Endothelial cell of umbilical vein (primary cell): ENCODE results near the gene CCPG1. TPM values are rescaled to one million over a fixed set of nuclear protein-coding genes. Genes with fewer than 3 reads are reported as not detected.

Experiments
- BruUV-seq: library from RNA; stranded (reverse); fragments of 400-500 nt; replicated peaks from 2 replicates; lab custom pipeline; 2021; lab: Mats Ljungman, UMichigan
- CTCF ChIA-PET: fragments of 300-600, 350-600 bp; sonication (Branson Sonifier 250); formaldehyde crosslinking; loops from one replicate; lab custom pipeline; 2021; ENCODE audit warnings: antibody characterized with exemption, inconsistent platforms; lab: Charles Lee
- POLR2A ChIA-PET: fragments of 300-600, 350-600 bp; sonication (Branson Sonifier 250); formaldehyde crosslinking; loops from one replicate; lab custom pipeline; 2021; ENCODE audit warnings: antibody characterized with exemption, inconsistent platforms; lab: Charles Lee
- DNase-seq: peaks from one replicate; pipeline ENCODE4 v3.0.0-alpha.2; 2011; ENCODE audit warnings: low read depth, low spot score
- FAIRE-seq: peaks from 2 replicates; lab custom pipeline; 2011; peaks lifted over from hg19 to GRCh38; lab: Jason Lieb, UNC
- H2AFZ ChIP-seq: 2 replicates; pipeline ENCODE4 v1.6.0; 2012; ENCODE audit warnings: low read depth, low read length, control low read depth, inconsistent platforms
- H3K27ac ChIP-seq: 2 replicates; pipeline ENCODE4 v1.5.1; 2011; ENCODE audit warnings: low read depth, mild to moderate bottlenecking, control low read depth, low read length, moderate library complexity; ENCODE audit not compliant: insufficient read depth
- H3K27me3 ChIP-seq, 2 experiments: 2 replicates each; pipeline versions ENCODE4 v1.6.0 to v1.6.1; 2011; ENCODE audit warnings: low read length in 2 of 2, mixed read lengths in 1 of 2; ENCODE audit not compliant: control insufficient read depth in 2 of 2, insufficient read depth in 2 of 2
- H3K36me3 ChIP-seq, 2 experiments: 2 replicates in 1 of 2; 3 replicates in 1 of 2; pipeline ENCODE4 v1.5.1; 2011; ENCODE audit warnings: low read length in 2 of 2, mild to moderate bottlenecking in 1 of 2, moderate library complexity in 1 of 2; ENCODE audit not compliant: control insufficient read depth in 2 of 2, insufficient read depth in 2 of 2; ENCODE audit errors: extremely low read depth in 1 of 2
- H3K4me1 ChIP-seq: 3 replicates; pipeline ENCODE4 v1.5.1; 2011; ENCODE audit warnings: mild to moderate bottlenecking, low read length; ENCODE audit not compliant: control insufficient read depth, insufficient read depth; ENCODE audit errors: extremely low read depth
- H3K4me2 ChIP-seq: 2 replicates; pipeline ENCODE4 v1.6.1; 2011; ENCODE audit warnings: low read length, control low read depth, mixed read lengths; ENCODE audit not compliant: insufficient read depth
- H3K4me3 ChIP-seq, 3 experiments: fragments of 200-600 bp in 1 of 3; sonication (generic), shearing (Covaris generic) in 1 of 3; replicated peaks in 1 of 3; 2 replicates each; pipeline ENCODE4 v1.5.1; 2011 to 2016; ENCODE audit warnings: control low read depth in 3 of 3, low read length in 3 of 3, mild to moderate bottlenecking in 2 of 3, inconsistent platforms in 1 of 3, low read depth in 1 of 3, moderate library complexity in 1 of 3; ENCODE audit not compliant: insufficient read depth in 1 of 3
- H3K79me2 ChIP-seq: 2 replicates; pipeline ENCODE4 v1.6.0; 2012; ENCODE audit warnings: low read length, inconsistent platforms; ENCODE audit not compliant: control insufficient read depth, insufficient read depth
- H3K9ac ChIP-seq: replicated peaks from 2 replicates; pipeline ENCODE3; 2011; ENCODE audit warnings: low read length, control low read depth; ENCODE audit not compliant: insufficient read depth; ENCODE audit errors: extremely low read depth
- H3K9me1 ChIP-seq: replicated peaks from 3 replicates; pipeline ENCODE4 v1.6.0; 2011; ENCODE audit warnings: mild to moderate bottlenecking, low read length; ENCODE audit not compliant: control insufficient read depth, insufficient read depth; ENCODE audit errors: extremely low read depth
- H3K9me3 ChIP-seq: replicated peaks from 2 replicates; pipeline ENCODE4 v1.5.1; 2012; ENCODE audit warnings: low read length, inconsistent platforms; ENCODE audit not compliant: control insufficient read depth, insufficient read depth
- H4K20me1 ChIP-seq: replicated peaks from 2 replicates; pipeline ENCODE3; 2011; ENCODE audit warnings: mild to moderate bottlenecking, low read length; ENCODE audit not compliant: control insufficient read depth, insufficient read depth; ENCODE audit errors: extremely low read depth
- CTCF ChIP-seq, 2 donors: IDR thresholded peaks; 1 replicate in 1 of 2; 2 replicates in 1 of 2; pipeline ENCODE4 v1.5.1; 2011; ENCODE audit warnings: low read length in 2 of 2, mild to moderate bottlenecking in 2 of 2, moderate library complexity in 2 of 2, control low read depth in 1 of 2, inconsistent platforms in 1 of 2, low read depth in 1 of 2; ENCODE audit not compliant: insufficient read depth in 1 of 2; ENCODE audit errors: extremely low read depth in 1 of 2
- EZH2 ChIP-seq: IDR thresholded peaks from 2 replicates; pipeline ENCODE4 v1.6.1; 2012; ENCODE audit warnings: borderline replicate concordance, low read depth, mild to moderate bottlenecking, moderate library complexity, low read length, inconsistent platforms; ENCODE audit not compliant: severe bottlenecking
- FOS ChIP-seq: IDR thresholded peaks from 2 replicates; pipeline ENCODE4 v1.6.1; 2011; ENCODE audit warnings: mild to moderate bottlenecking, low read length, moderate library complexity, borderline replicate concordance; ENCODE audit not compliant: insufficient read depth
- GATA2 ChIP-seq: IDR thresholded peaks from 2 replicates; pipeline ENCODE4 v1.7.0; 2011; ENCODE audit warnings: low read depth, mild to moderate bottlenecking, moderate library complexity, mixed read lengths, low read length; ENCODE audit not compliant: insufficient read length, insufficient read depth
- JUN ChIP-seq: IDR thresholded peaks from 2 replicates; pipeline ENCODE4 v1.6.1; 2011; ENCODE audit warnings: borderline replicate concordance, low read depth; ENCODE audit not compliant: insufficient read length, insufficient read depth
- MAX ChIP-seq: IDR thresholded peaks from 2 replicates; pipeline ENCODE4 v1.6.1; 2011; ENCODE audit not compliant: insufficient read depth, insufficient read length
- MYC ChIP-seq: IDR thresholded peaks from one replicate; pipeline ENCODE4 v1.6.1; 2011; ENCODE audit warnings: mild to moderate bottlenecking, low read depth, low read length
- POLR2A ChIP-seq: IDR thresholded peaks from 2 replicates; pipeline ENCODE4 v1.6.1; 2012; ENCODE audit warnings: low read depth, mild to moderate bottlenecking, control low read depth, low read length
- POLR2AphosphoS5 ChIP-seq: IDR thresholded peaks from 2 replicates; pipeline ENCODE4 v1.6.1; 2012; ENCODE audit warnings: low read depth, mild to moderate bottlenecking, control low read depth, low read length, moderate library complexity; ENCODE audit not compliant: insufficient read depth
- dilution Hi-C: fragments of 300-500 bp; cut with MboI; formaldehyde crosslinking; loops from one replicate; pipeline ENCODE4 v1.15.0; 2019; ENCODE audit warnings: low sequenced_read_pairs; ENCODE audit not compliant: extremely low pct_ligation_motif_present
- intact Hi-C: fragments of 100-400 bp; cut with micrococcal nuclease; formaldehyde crosslinking; loops from one replicate; pipeline ENCODE4 v1.10.0; 2022
- polyA plus RNA-seq, 4 experiments: library from polyadenylated mRNA; depleted of rRNA in 3 of 4; stranded (reverse) in 3 of 4; unstranded in 1 of 4; fragments of >200 nt; gene quantifications; 2 replicates each; pipeline versions ENCODE4 v1.2.1 to v1.2.3, GENCODE V29; 2011 to 2012; ENCODE audit warnings: missing spikeins in 1 of 4
- total RNA-seq: library from RNA; stranded (reverse); gene quantifications from 2 replicates; pipeline ENCODE4 v1.2.3, GENCODE V29; 2021

Gene CCPG1
- total and polyA plus RNA-seq, 2 donors (not counting 3 experiments of a cell fraction or from before 2014, with no cell fraction given): 19.1 to 58.5 TPM

- H3K36me3 ChIP-seq: no peaks in the 10 kb centered on the region
- intact Hi-C loops (no loop called here), dilution Hi-C loops (no loop called here)
- H3K4me2 ChIP-seq: no peak overlapping the region
- POLR2A ChIA-PET: no interaction called here
- no peak overlapping the region for H3K4me3 ChIP-seq
- H3K4me1 ChIP-seq: no peaks in the 10 kb centered on the region
- CTCF ChIA-PET: interaction anchor here (1.2 kb wide), 1 partner anchor 8 kb away, joined by 3 read pairs; no protein-coding TSS in a partner anchor
- no peaks in the 10 kb centered on the region for H3K9me3 ChIP-seq
- H4K20me1 ChIP-seq: no peaks in the 10 kb centered on the region
- no TSS peak for BruUV-seq
- no peaks in the 10 kb centered on the region for H3K79me2 ChIP-seq
- no peaks in the 10 kb centered on the region for H3K9me1 ChIP-seq
- DNase-seq (no peak), FAIRE-seq (no peak)
- H3K27ac ChIP-seq: no peak overlapping the region
- no peak overlapping the region for H2AFZ ChIP-seq
- H3K27me3 ChIP-seq: no peaks in the 10 kb centered on the region
- H3K9ac ChIP-seq: no peak overlapping the region
- no peak for TF ChIP-seq GATA2
- no peak for TF ChIP-seq EZH2
- TF ChIP-seq CTCF (IDR thresholded peaks at IDR 0.05; ENCODE audit: extremely low read depth in 1 of 2, insufficient read depth in 1 of 2, low read depth in 1 of 2, low read length in 2 of 2): no peak
- TF ChIP-seq POLR2A: no peak
- TF ChIP-seq MAX: no peak
- no peak for TF ChIP-seq POLR2AphosphoS5
- TF ChIP-seq MYC: no peak
- no peak for TF ChIP-seq FOS
- no peak for TF ChIP-seq JUN
Observed at GRCh38 chr15:55349282-55349681, 58.9 kb downstream of the CCPG1 start.
